GM12878 (cell line): ENCODE results near the gene DISP2. TPM values are rescaled to one million over a fixed set of nuclear protein-coding genes. Genes with fewer than 3 reads are reported as not detected.

Experiments
- ATF2 ChIP-seq: IDR thresholded peaks from 2 replicates; pipeline ENCODE4 v1.6.1; 2012; ENCODE audit warnings: low read length, inconsistent platforms
- BACH1 ChIP-seq: fragments of 450-650 bp; IDR thresholded peaks from 2 replicates; pipeline ENCODE4 v1.6.1; 2017; ENCODE audit warnings: mild to moderate bottlenecking, borderline replicate concordance
- BMI1 ChIP-seq: fragments of 450-650 bp; IDR thresholded peaks from 2 replicates; pipeline ENCODE4 v1.6.1; 2016; ENCODE audit warnings: mild to moderate bottlenecking, moderate library complexity, borderline replicate concordance
- CBX3 ChIP-seq: fragments of 200-600 bp; sonication (generic); IDR thresholded peaks from 2 replicates; pipeline ENCODE4 v1.6.1; 2016; ENCODE audit warnings: low read depth, borderline replicate concordance
- CHD1 ChIP-seq: IDR thresholded peaks from 2 replicates; pipeline ENCODE4 v1.6.1; 2012; ENCODE audit warnings: low read depth, low read length, improper control_type of control experiment
- CHD2 ChIP-seq: IDR thresholded peaks from 2 replicates; pipeline ENCODE4 v1.6.1; 2011; ENCODE audit warnings: low read depth, low read length, improper control_type of control experiment, borderline replicate concordance
- CREB1 ChIP-seq: IDR thresholded peaks from 2 replicates; pipeline ENCODE4 v1.6.1; 2012; ENCODE audit warnings: low read depth, mild to moderate bottlenecking, inconsistent platforms
- CREM ChIP-seq: IDR thresholded peaks from 2 replicates; pipeline ENCODE4 v1.6.1; 2014; ENCODE audit warnings: antibody characterized with exemption, low read depth
- EGR1 ChIP-seq, 2 experiments: IDR thresholded peaks; 1 replicate in 1 of 2; 2 replicates in 1 of 2; pipeline ENCODE4 v1.6.1; 2011 to 2012; ENCODE audit warnings: low read depth in 2 of 2, low read length in 2 of 2, borderline replicate concordance in 1 of 2, mild to moderate bottlenecking in 1 of 2, moderate library complexity in 1 of 2
- FOXK2 ChIP-seq: fragments of 450-650 bp; IDR thresholded peaks from 2 replicates; pipeline ENCODE4 v1.6.1; 2017; ENCODE audit warnings: mild to moderate bottlenecking, moderate library complexity
- FOXM1 ChIP-seq: IDR thresholded peaks from 2 replicates; pipeline ENCODE4 v1.6.1; 2012; ENCODE audit warnings: low read depth, mild to moderate bottlenecking, inconsistent platforms, low read length, moderate library complexity
- HDAC2 ChIP-seq: fragments of 200-600 bp; sonication (generic); IDR thresholded peaks from 2 replicates; pipeline ENCODE4 v1.6.1; 2017
- MYB ChIP-seq: fragments of 150-350 bp; IDR thresholded peaks from 2 replicates; pipeline ENCODE4 v1.6.1; 2014; ENCODE audit warnings: mild to moderate bottlenecking, low read depth, low read length, borderline replicate concordance
- NFYA ChIP-seq: IDR thresholded peaks from 2 replicates; pipeline ENCODE4 v1.6.1; 2011; ENCODE audit warnings: low read depth, mild to moderate bottlenecking, low read length, improper control_type of control experiment, borderline replicate concordance
- NKRF ChIP-seq: fragments of 450-650 bp; conservative IDR thresholded peaks from 2 replicates; pipeline ENCODE4 v1.6.1; 2017; ENCODE audit warnings: mild to moderate bottlenecking, moderate library complexity
- NR2C1 ChIP-seq: fragments of 450-650 bp; IDR thresholded peaks from 2 replicates; pipeline ENCODE4 v1.6.1; 2017; ENCODE audit warnings: antibody characterized with exemption, mild to moderate bottlenecking, moderate library complexity
- NR2C2 ChIP-seq: IDR thresholded peaks from 2 replicates; pipeline ENCODE4 v1.6.1; 2011; ENCODE audit warnings: borderline replicate concordance, low read depth; ENCODE audit not compliant: control insufficient read depth, insufficient read length
- NR2F1 ChIP-seq: fragments of 450-650 bp; conservative IDR thresholded peaks from 2 replicates; pipeline ENCODE4 v1.6.1; 2017; ENCODE audit warnings: mild to moderate bottlenecking
- POU2F2 ChIP-seq: IDR thresholded peaks from 3 replicates; pipeline ENCODE4 v1.6.1; 2011; ENCODE audit warnings: low read depth, mild to moderate bottlenecking, low read length, borderline replicate concordance
- RAD51 ChIP-seq: fragments of 450-650 bp; IDR thresholded peaks from 2 replicates; pipeline ENCODE4 v1.6.1; 2016; ENCODE audit warnings: moderate library complexity, mild to moderate bottlenecking, inconsistent platforms
- RBBP5 ChIP-seq: fragments of 200-600 bp; sonication (generic); conservative IDR thresholded peaks from 2 replicates; pipeline ENCODE4 v1.6.1; 2016
- RCOR1 ChIP-seq: conservative IDR thresholded peaks from 2 replicates; pipeline ENCODE4 v1.6.1; 2012; ENCODE audit warnings: low read depth, low read length, improper control_type of control experiment
- SIN3A ChIP-seq: IDR thresholded peaks from 2 replicates; pipeline ENCODE4 v1.6.1; 2012; ENCODE audit warnings: low read depth, low read length, improper control_type of control experiment
- STAT1 ChIP-seq: fragments of 450-650 bp; conservative IDR thresholded peaks from 2 replicates; pipeline ENCODE4 v1.6.1; 2014; ENCODE audit warnings: antibody characterized with exemption, mild to moderate bottlenecking
- SUZ12 ChIP-seq: fragments of 200-600 bp; sonication (generic); IDR thresholded peaks from one replicate; pipeline ENCODE4 v1.6.1; 2018; ENCODE audit warnings: antibody characterized with exemption, mild to moderate bottlenecking; ENCODE audit not compliant: unreplicated experiment
- TCF7 ChIP-seq: IDR thresholded peaks from 2 replicates; pipeline ENCODE4 v1.6.1; 2014; ENCODE audit warnings: antibody characterized with exemption, borderline replicate concordance
- WRNIP1 ChIP-seq: IDR thresholded peaks from 2 replicates; pipeline ENCODE4 v1.6.1; 2011; ENCODE audit warnings: low read depth, low read length, improper control_type of control experiment, borderline replicate concordance
- YBX1 ChIP-seq: fragments of 450-650 bp; IDR thresholded peaks from 2 replicates; pipeline ENCODE4 v1.6.1; 2016; ENCODE audit warnings: antibody characterized with exemption
- YY1 ChIP-seq: IDR thresholded peaks from 2 replicates; pipeline ENCODE4 v1.6.1; 2011; ENCODE audit warnings: low read depth, mild to moderate bottlenecking, low read length
- ZBED1 ChIP-seq: IDR thresholded peaks from 2 replicates; pipeline ENCODE4 v1.6.1; 2016; ENCODE audit warnings: borderline replicate concordance
- ZNF622 ChIP-seq: fragments of 450-650 bp; IDR thresholded peaks from 2 replicates; pipeline ENCODE4 v1.6.1; 2017; ENCODE audit warnings: mild to moderate bottlenecking, inconsistent platforms
- polyA plus RNA-seq, 11 experiments: library from polyadenylated mRNA; depleted of rRNA in 4 of 11; unstranded in 6 of 11; stranded (reverse) in 5 of 11; fragments of >200 nt; fragmentation: Nextera tagmentation in 4 of 11; fragmentation: Illumina TruSeq in 1 of 11; extraction: Ambion mirVana in 4 of 11; extraction: Trizol in 1 of 11; gene quantifications; 1 replicate in 1 of 11; 2 replicates in 10 of 11; pipeline versions ENCODE4 v1.2.1 to v1.2.3, GENCODE V29; 2011 to 2016; ENCODE audit warnings: inconsistent platforms in 2 of 11, missing spikeins in 2 of 11, low read depth in 1 of 11
- total RNA-seq, 4 experiments: library from RNA; depleted of rRNA in 3 of 4; stranded (reverse); fragments of >200 nt in 3 of 4; fragmentation: Illumina TruSeq in 1 of 4; extraction: Trizol in 1 of 4; gene quantifications; 2 replicates each; pipeline versions ENCODE4 v1.2.1 to v1.2.3, GENCODE V29; 2013 to 2021

The DISP2 gene
- total and polyA plus RNA-seq, 10 of the 15 experiments (the other 5 are each of a cell fraction or from before 2014, with no cell fraction given), result under 0.01 to 0.20 (median 0.12) TPM; not detected in 7

GRCh38 chr15:40382580-40383456, 24.8 kb downstream of the DISP2 start, which contains the start of gene KNSTRN (continued):
- peak in 1 of 2 experiments; percentile 59; a peak in 2 of 3 replicates for TF ChIP-seq EGR1 (IDR thresholded peaks at IDR 0.05; ENCODE audit: borderline replicate concordance in 1 of 2, low read depth in 2 of 2, low read length in 2 of 2)
- TF ChIP-seq NR2C2, result no peak
- peak; percentile 95 for TF ChIP-seq NKRF
- no peak for TF ChIP-seq RAD51
- TF ChIP-seq BMI1, result no peak
- TF ChIP-seq ZNF622, result no peak
- no peak for TF ChIP-seq NFYA
- TF ChIP-seq FOXK2, result peak; percentile 40
- peak; percentile 90 for TF ChIP-seq NR2C1
- peak; percentile 100 for TF ChIP-seq YY1
- TF ChIP-seq POU2F2, result peak; percentile 70; the same call in 1 of the 3 replicates
- TF ChIP-seq HDAC2, result no peak
- TF ChIP-seq CREM, result peak; percentile 65; the same call in 1 of the 2 replicates
- TF ChIP-seq SUZ12, result no peak
- no peak for TF ChIP-seq RBBP5
- TF ChIP-seq RCOR1, result peak; percentile 94
- peak; percentile 49; the same call in 1 of the 2 replicates for TF ChIP-seq ZBED1
- peak; percentile 80; the same call in 1 of the 2 replicates for TF ChIP-seq SIN3A
- TF ChIP-seq STAT1, result peak; percentile 89; the same call in 1 of the 2 replicates
- TF ChIP-seq FOXM1, result peak; percentile 89
- no peak for TF ChIP-seq CBX3
- no peak for TF ChIP-seq WRNIP1
- TF ChIP-seq YBX1, result no peak
- no peak for TF ChIP-seq CREB1
- no peak for TF ChIP-seq NR2F1
- TF ChIP-seq BACH1, result peak; percentile 15; the same call in 1 of the 2 replicates
- no peak for TF ChIP-seq TCF7
- no peak for TF ChIP-seq CHD1
- TF ChIP-seq ATF2, result no peak
- TF ChIP-seq CHD2, result no peak
- no peak for TF ChIP-seq MYB
